LNCaP clone FGC (cell line): ENCODE results near the gene CD53.

Source experiments
- DNase-seq: peaks from one replicate; pipeline ENCODE4 v3.0.0-alpha.2; 2011; ENCODE audit warnings: low read depth
- H3K4me3 ChIP-seq: 2 replicates; pipeline ENCODE4 v1.5.1; 2011; ENCODE audit warnings: mild to moderate bottlenecking, low read depth, low read length, control low read depth
- TF ChIP-seq, protein P1 (sequence below): IDR thresholded peaks from 2 replicates; pipeline ENCODE4 v1.5.1; 2012; ENCODE audit warnings: mild to moderate bottlenecking; ENCODE audit not compliant: control insufficient read depth, insufficient read depth; ENCODE audit errors: extremely low read depth

The CD53 gene

DNA sequence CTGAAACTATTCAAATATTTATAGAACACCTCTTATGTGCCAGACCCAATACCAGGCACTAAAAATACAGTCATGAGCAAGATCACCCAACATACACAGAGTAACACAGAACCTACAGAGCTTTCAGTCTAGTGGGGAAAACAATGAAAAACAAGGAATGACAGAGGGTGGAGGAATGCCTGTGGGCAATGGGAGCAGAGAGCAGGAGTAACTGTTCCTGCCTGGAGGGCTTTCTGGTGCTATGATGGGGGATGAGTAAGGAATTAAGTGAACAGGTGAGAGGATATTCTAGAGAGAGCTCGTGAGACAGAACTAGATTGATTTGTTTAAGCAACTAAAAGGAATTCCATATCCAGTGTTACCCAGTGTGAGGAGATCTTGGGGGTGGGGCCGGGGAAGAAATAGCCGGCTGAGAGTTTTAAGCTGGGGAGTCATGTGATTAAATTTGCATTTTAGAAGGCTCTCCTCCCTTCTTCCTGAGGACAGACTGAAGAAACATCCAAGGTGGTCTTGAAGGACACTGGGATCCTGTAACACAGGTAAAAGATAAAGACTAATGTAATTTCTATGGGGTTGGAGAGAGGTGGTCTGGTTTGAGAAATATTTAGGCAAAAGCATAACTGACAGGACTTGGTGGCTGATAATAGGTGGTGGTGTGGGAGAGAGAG, 2.1 kb upstream of the CD53 start:
- DNase-seq = no peak
- H3K4me3 ChIP-seq = no peak overlapping the region
- TF ChIP-seq, protein P1, sequence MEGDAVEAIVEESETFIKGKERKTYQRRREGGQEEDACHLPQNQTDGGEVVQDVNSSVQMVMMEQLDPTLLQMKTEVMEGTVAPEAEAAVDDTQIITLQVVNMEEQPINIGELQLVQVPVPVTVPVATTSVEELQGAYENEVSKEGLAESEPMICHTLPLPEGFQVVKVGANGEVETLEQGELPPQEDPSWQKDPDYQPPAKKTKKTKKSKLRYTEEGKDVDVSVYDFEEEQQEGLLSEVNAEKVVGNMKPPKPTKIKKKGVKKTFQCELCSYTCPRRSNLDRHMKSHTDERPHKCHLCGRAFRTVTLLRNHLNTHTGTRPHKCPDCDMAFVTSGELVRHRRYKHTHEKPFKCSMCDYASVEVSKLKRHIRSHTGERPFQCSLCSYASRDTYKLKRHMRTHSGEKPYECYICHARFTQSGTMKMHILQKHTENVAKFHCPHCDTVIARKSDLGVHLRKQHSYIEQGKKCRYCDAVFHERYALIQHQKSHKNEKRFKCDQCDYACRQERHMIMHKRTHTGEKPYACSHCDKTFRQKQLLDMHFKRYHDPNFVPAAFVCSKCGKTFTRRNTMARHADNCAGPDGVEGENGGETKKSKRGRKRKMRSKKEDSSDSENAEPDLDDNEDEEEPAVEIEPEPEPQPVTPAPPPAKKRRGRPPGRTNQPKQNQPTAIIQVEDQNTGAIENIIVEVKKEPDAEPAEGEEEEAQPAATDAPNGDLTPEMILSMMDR = no peak

DNA sequence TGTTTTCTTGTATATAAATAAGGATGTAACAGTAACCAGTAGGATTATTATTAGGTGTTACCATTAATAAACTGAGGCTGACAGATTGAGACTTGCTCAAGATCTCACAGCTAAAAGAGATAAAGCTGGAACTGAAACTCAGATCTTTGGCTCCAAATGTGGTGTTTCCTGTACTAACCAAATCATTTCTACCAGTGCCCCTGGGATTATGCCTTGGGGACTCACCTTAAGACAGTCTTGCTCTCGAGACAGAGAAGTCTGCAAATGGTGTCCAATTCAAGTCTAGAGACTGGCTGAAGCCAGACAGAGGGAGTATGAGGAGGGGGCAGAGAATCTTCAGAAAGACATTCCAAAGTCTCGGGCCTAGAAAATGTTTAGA, 593 bp upstream of the CD53 start:
- H3K4me3 ChIP-seq = no peak overlapping the region
- DNase-seq = no peak
- TF ChIP-seq, protein P1 = no peak

GRCh38 chr1:110873856-110874255, 908 bp downstream of the CD53 start:
- TF ChIP-seq, protein P1 = no peak
- DNase-seq = no peak
- no peak overlapping the region for H3K4me3 ChIP-seq

DNA sequence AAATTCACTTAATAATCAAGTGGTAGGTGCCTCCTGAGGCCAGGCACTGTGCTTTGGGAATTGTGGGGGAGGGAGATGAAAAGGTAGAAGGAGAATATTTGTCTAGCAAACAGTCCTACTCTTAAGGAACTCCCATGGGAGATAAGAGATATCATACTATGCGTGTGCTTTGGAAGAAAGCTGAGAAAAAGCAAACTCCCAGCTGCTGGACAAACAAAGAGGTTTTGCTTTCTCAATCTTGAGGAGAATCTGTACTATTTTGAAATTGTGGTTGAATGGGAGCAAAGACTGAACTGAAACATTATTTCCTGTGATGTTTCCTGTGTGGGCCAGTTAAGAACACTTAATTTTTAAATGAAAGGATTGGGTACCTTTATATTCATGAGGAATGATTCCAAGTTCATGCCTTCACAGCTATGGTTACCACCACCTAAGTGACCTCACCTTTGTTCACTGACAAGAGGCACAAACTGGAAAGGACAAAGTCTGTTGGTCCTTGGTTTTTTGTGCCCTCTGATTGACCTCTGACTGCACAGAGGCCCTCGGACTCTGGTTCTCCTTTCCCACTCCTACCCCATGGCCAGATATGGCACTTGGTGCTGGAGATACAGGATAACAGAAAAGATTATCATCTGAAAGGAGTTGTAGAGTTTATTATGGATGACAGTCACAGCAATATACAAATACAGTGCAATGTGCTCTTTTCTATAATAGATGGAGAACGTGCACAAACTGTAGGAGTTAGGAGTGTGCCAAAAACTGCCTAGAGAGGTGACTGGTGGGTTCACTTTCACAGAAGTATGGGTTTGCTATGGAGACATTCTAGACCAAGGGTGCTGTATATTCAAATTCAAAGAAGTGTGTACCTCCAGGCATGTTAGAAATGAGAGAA, 1.6 kb downstream of the CD53 start:
- TF ChIP-seq, protein P1 = no peak
- no peak for DNase-seq
- H3K4me3 ChIP-seq = no peak overlapping the region

GRCh38 chr1:110875216-110875731, 2.3 kb downstream of the CD53 start:
- H3K4me3 ChIP-seq = no peak overlapping the region
- TF ChIP-seq, protein P1 = no peak
- no peak for DNase-seq

- no peak for DNase-seq
- TF ChIP-seq, protein P1 = no peak
- H3K4me3 ChIP-seq = no peak overlapping the region
Measured at GRCh38 chr1:110876748-110877341, 3.9 kb downstream of the CD53 start.
